GM12878 (cell line): ENCODE measurements around the gene SLC30A7. TPM values are rescaled to one million over a fixed set of nuclear protein-coding genes. Genes with fewer than 3 reads are reported as not detected.

Experiments
- ATAC-seq: fragments of 200-7000 bp; cut with Tn5 transposase; 3 replicates; pipeline ENCODE4 v1.9.1; 2020; ENCODE audit warnings: mild to moderate bottlenecking, moderate library complexity
- BruUV-seq: library from RNA; stranded (reverse); fragments of 400-500 nt; replicated peaks from 2 replicates; lab custom pipeline; 2021; lab: Mats Ljungman, UMichigan
- CTCF ChIA-PET: fragments of 300-600 bp; sonication (Branson Sonifier 250); formaldehyde crosslinking; extraction: SDS; loops from one replicate; lab custom pipeline; 2021; ENCODE audit warnings: inconsistent platforms; lab: Yijun Ruan, JAX
- POLR2A ChIA-PET: fragments of 350-600 bp; formaldehyde crosslinking; extraction: SDS; loops from one replicate; lab custom pipeline; 2021; ENCODE audit warnings: inconsistent platforms; lab: Charles Lee
- RAD21 ChIA-PET: fragments of 300-600 bp; sonication (Branson Sonifier 250); formaldehyde crosslinking; loops from one replicate; lab custom pipeline; 2023; ENCODE audit warnings: antibody characterized with exemption; ENCODE audit not compliant: unreplicated experiment; lab: Charles Lee
- SMC1A ChIA-PET: fragments of 300-600 bp; sonication (Branson Sonifier 250); formaldehyde crosslinking; loops from one replicate; lab custom pipeline; 2023; ENCODE audit not compliant: unreplicated experiment, uncharacterized antibody; lab: Charles Lee
- DNase-seq: peaks from one replicate; pipeline ENCODE4 v3.0.0-alpha.2; 2011; ENCODE audit warnings: low read depth, low spot score
- FAIRE-seq: peaks from 3 replicates; lab custom pipeline; 2011; peaks lifted over from hg19 to GRCh38; lab: Jason Lieb, UNC
- H2AFZ ChIP-seq: 2 replicates; pipeline ENCODE4 v1.6.0; 2011; ENCODE audit warnings: low read depth, low read length, control low read depth; ENCODE audit not compliant: control insufficient read depth
- H3K27ac ChIP-seq: 2 replicates; pipeline ENCODE4 v1.5.1; 2011; ENCODE audit warnings: control low read depth; ENCODE audit not compliant: control insufficient read depth, insufficient read depth
- H3K27me3 ChIP-seq, 2 experiments: replicated peaks in 1 of 2; 2 replicates each; pipeline versions ENCODE4 v1.6.0 to v1.6.1; 2011; ENCODE audit warnings: low read length in 1 of 2; ENCODE audit not compliant: control insufficient read depth in 2 of 2, insufficient read depth in 2 of 2
- H3K36me3 ChIP-seq, 2 experiments: 2 replicates each; pipeline ENCODE4 v1.5.1; 2011; ENCODE audit warnings: low read length in 1 of 2; ENCODE audit not compliant: control insufficient read depth in 2 of 2, insufficient read depth in 2 of 2
- H3K4me1 ChIP-seq: 2 replicates; pipeline ENCODE4 v1.6.1; 2011; ENCODE audit warnings: mild to moderate bottlenecking, low read length, moderate library complexity, mixed read lengths; ENCODE audit not compliant: control insufficient read depth, insufficient read depth
- H3K4me2 ChIP-seq: 2 replicates; pipeline ENCODE4 v1.6.0; 2011; ENCODE audit warnings: control low read depth; ENCODE audit not compliant: control insufficient read depth, insufficient read depth
- H3K4me3 ChIP-seq: fragments of 200-600 bp; sonication (generic); 2 replicates; pipeline ENCODE4 v1.5.1; 2016
- H3K79me2 ChIP-seq: 2 replicates; pipeline ENCODE4 v1.6.0; 2011; ENCODE audit warnings: low read length; ENCODE audit not compliant: control insufficient read depth, insufficient read depth
- H3K9ac ChIP-seq: 2 replicates; pipeline ENCODE4 v1.8.0; 2011; ENCODE audit warnings: low read length, control low read depth, mixed read lengths; ENCODE audit not compliant: control insufficient read depth, insufficient read depth
- H3K9me3 ChIP-seq: replicated peaks from 3 replicates; pipeline ENCODE4 v1.5.1; 2011; ENCODE audit warnings: mild to moderate bottlenecking, low read length; ENCODE audit not compliant: control insufficient read depth, insufficient read depth
- H4K20me1 ChIP-seq: 2 replicates; pipeline ENCODE4 v1.6.0; 2011; ENCODE audit not compliant: control insufficient read depth, insufficient read depth
- ELK1 ChIP-seq: IDR thresholded peaks from 2 replicates; pipeline ENCODE4 v1.6.1; 2012; ENCODE audit warnings: low read depth, low read length, improper control_type of control experiment
- MEF2A ChIP-seq: IDR thresholded peaks from 2 replicates; pipeline ENCODE4 v1.6.1; 2011; ENCODE audit warnings: low read depth, mild to moderate bottlenecking, low read length, moderate library complexity; ENCODE audit not compliant: insufficient read depth
- NR2C2 ChIP-seq: IDR thresholded peaks from 2 replicates; pipeline ENCODE4 v1.6.1; 2011; ENCODE audit warnings: borderline replicate concordance, low read depth; ENCODE audit not compliant: control insufficient read depth, insufficient read length
- SKIL ChIP-seq: fragments of 450-650 bp; IDR thresholded peaks from 2 replicates; pipeline ENCODE4 v1.6.1; 2017; ENCODE audit warnings: mild to moderate bottlenecking, low read depth, inconsistent platforms; ENCODE audit not compliant: poor library complexity, severe bottlenecking
- STAT3 ChIP-seq: IDR thresholded peaks from 2 replicates; pipeline ENCODE4 v1.6.1; 2011; ENCODE audit warnings: low read depth, low read length, improper control_type of control experiment
- SUPT20H ChIP-seq: IDR thresholded peaks from 2 replicates; pipeline ENCODE4 v1.6.1; 2011; ENCODE audit warnings: low read depth, mild to moderate bottlenecking, low read length, moderate library complexity, borderline replicate concordance; ENCODE audit not compliant: control insufficient read depth
- ZBED1 ChIP-seq: IDR thresholded peaks from 2 replicates; pipeline ENCODE4 v1.6.1; 2016; ENCODE audit warnings: borderline replicate concordance
- WGBS: methylation state at CpG from one replicate; pipeline ENCODE4 v1.1.6; 2016; ENCODE audit warnings: low lambda C conversion rate; ENCODE audit not compliant: insufficient replicate concordance, insufficient coverage; ENCODE audit errors: missing lambda C conversion rate; 5-methylcytosine and 5-hydroxymethylcytosine counted together
- in situ Hi-C: fragments of 300-500 bp; cut with MboI; formaldehyde crosslinking; loops from 9 replicates; pipeline ENCODE4 v1.14.3; 2018; ENCODE audit warnings: mixed read lengths
- intact Hi-C: fragments of 100-400 bp; cut with micrococcal nuclease; formaldehyde crosslinking; loops from one replicate; pipeline ENCODE4 v1.14.2; 2022; ENCODE audit not compliant: unreplicated experiment
- polyA plus RNA-seq, 11 experiments: library from polyadenylated mRNA; depleted of rRNA in 4 of 11; unstranded in 6 of 11; stranded (reverse) in 5 of 11; fragments of >200 nt; fragmentation: Nextera tagmentation in 4 of 11; fragmentation: Illumina TruSeq in 1 of 11; extraction: Ambion mirVana in 4 of 11; extraction: Trizol in 1 of 11; gene quantifications; 1 replicate in 1 of 11; 2 replicates in 10 of 11; pipeline versions ENCODE4 v1.2.1 to v1.2.3, GENCODE V29; 2011 to 2016; ENCODE audit warnings: inconsistent platforms in 2 of 11, missing spikeins in 2 of 11, low read depth in 1 of 11
- total RNA-seq, 4 experiments: library from RNA; depleted of rRNA in 3 of 4; stranded (reverse); fragments of >200 nt in 3 of 4; fragmentation: Illumina TruSeq in 1 of 4; extraction: Trizol in 1 of 4; gene quantifications; 2 replicates each; pipeline versions ENCODE4 v1.2.1 to v1.2.3, GENCODE V29; 2013 to 2021

Gene SLC30A7
- total and polyA plus RNA-seq, 10 of the 15 experiments (the other 5 are each of a cell fraction or from before 2014, with no cell fraction given), result 4.4 to 23.3 (median 16.9) TPM

- peaks cover 18% of the 10 kb centered on the region for H3K4me1 ChIP-seq
- H3K4me2 ChIP-seq, result peak overlapping the region; percentile 87
- ChIA-PET CTCF (interaction anchor here (1.0 to 1.6 kb wide), 5 partner anchors 15 to 259 kb away, joined by 3 to 7 read pairs (median 4); no protein-coding TSS in a partner anchor), POLR2A (no interaction called here), SMC1A (interaction anchor here (0.8 to 2.7 kb wide), 5 partner anchors 8 to 409 kb away, joined by 3 to 7 read pairs (median 6); no protein-coding TSS in a partner anchor), RAD21 (no interaction called here)
- FAIRE-seq (no peak), DNase-seq (no peak), ATAC-seq (no peak)
- H4K20me1 ChIP-seq, result no peaks in the 10 kb centered on the region
- H3K4me3 ChIP-seq, result no peak overlapping the region
- H3K27me3 ChIP-seq, result no peaks in the 10 kb centered on the region
- BruUV-seq, result no TSS peak
- H2AFZ ChIP-seq, result 0 out of 2 replicates have a peak overlapping the region, but pooled peaks have one; percentile 8
- no peaks in the 10 kb centered on the region for H3K36me3 ChIP-seq
- peaks cover 60% of the 10 kb centered on the region for H3K79me2 ChIP-seq
- H3K9me3 ChIP-seq, result peaks cover 2% of the 10 kb centered on the region; the same call in 2 of the 3 replicates
- WGBS, result 35% methylated on average over 1 of the region's 1 CpG
- peak overlapping the region; percentile 50; the same call in 1 of the 2 replicates for H3K27ac ChIP-seq
- intact Hi-C loops (loop anchor here (5.0 kb wide), 3 partner anchors 93 to 208 kb away; partner anchors contain the start of gene S1PR1), in situ Hi-C loops (no loop called here)
- H3K9ac ChIP-seq, result no peak overlapping the region
- TF ChIP-seq STAT3, result no peak
- TF ChIP-seq SUPT20H, result no peak
- TF ChIP-seq ZBED1, result no peak
- no peak for TF ChIP-seq ELK1
- TF ChIP-seq SKIL, result no peak
- no peak for TF ChIP-seq MEF2A
- no peak for TF ChIP-seq NR2C2
These were observed 133.3 kb downstream of the SLC30A7 start for GRCh38 chr1:101029184-101029583.
